SIG-M5 treated with dmso at 0.1 percent for 504 hours (cell line): ENCODE results near the gene TPST2.

ENCODE experiments used
- DNase-seq: peaks from one replicate; lab custom pipeline; 2025; ENCODE audit not compliant: unreplicated experiment; lab: John Stamatoyannopoulos, UW

Gene TPST2

GRCh38 chr22:26502688-26503561 is 87.0 kb downstream of the TPST2 start:
- peak; percentile 71 for DNase-seq

GRCh38 chr22:26501996-26502395 is 87.9 kb downstream of the TPST2 start:
- DNase-seq, result no peak

GRCh38 chr22:26499188-26499703 is 90.7 kb downstream of the TPST2 start:
- no peak for DNase-seq

- DNase-seq, result no peak
Measured at GRCh38 chr22:26496456-26496855, 93.5 kb downstream of the TPST2 start.

GRCh38 chr22:26494506-26494905 is 95.4 kb downstream of the TPST2 start:
- no peak for DNase-seq

GRCh38 chr22:26492220-26492619 is 97.7 kb downstream of the TPST2 start:
- no peak for DNase-seq

GRCh38 chr22:26489447-26490036 is 100.4 kb downstream of the TPST2 start:
- DNase-seq, result no peak

- no peak for DNase-seq
Measured at GRCh38 chr22:26487996-26488395, 101.9 kb downstream of the TPST2 start.

- no peak for DNase-seq
Measured at GRCh38 chr22:26486394-26486793, 103.5 kb downstream of the TPST2 start.

- no peak for DNase-seq
Measured at GRCh38 chr22:26485806-26486390, 104.0 kb downstream of the TPST2 start.

- no peak for DNase-seq
Measured at GRCh38 chr22:26485013-26485412, 104.9 kb downstream of the TPST2 start.

GRCh38 chr22:26484360-26484706 is 105.6 kb downstream of the TPST2 start:
- DNase-seq, result no peak

GRCh38 chr22:26483439-26484359 is 106.2 kb downstream of the TPST2 start, which contains the start of the genes HPS4 and SRRD:
TSS of gene HPS4 (minus strand) at chr22:26483783. CDS start at chr22:26481762, 2,021 bp downstream.
TSS of gene SRRD (plus strand) at chr22:26483877. CDS start at chr22:26483891, 14 bp downstream.
- DNase-seq, result peak; percentile 66

- DNase-seq, result no peak
Measured at GRCh38 chr22:26483043-26483438, 106.9 kb downstream of the TPST2 start.

GRCh38 chr22:26482161-26482560 is 107.8 kb downstream of the TPST2 start:
- no peak for DNase-seq

- peak; percentile 54 for DNase-seq
Measured at GRCh38 chr22:26481694-26482093, 108.2 kb downstream of the TPST2 start.

GRCh38 chr22:26481112-26481693 is 108.7 kb downstream of the TPST2 start:
- peak; percentile 39 for DNase-seq

- DNase-seq, result no peak
Measured at GRCh38 chr22:26480611-26480932, 109.4 kb downstream of the TPST2 start.

GRCh38 chr22:26479792-26480610 is 109.9 kb downstream of the TPST2 start:
- DNase-seq, result peak; percentile 79
